ENCODE results near the gene GRID2.
"Not testable (repeated sequence)": the region's sequence is repeated elsewhere in the genome, so short reads cannot be mapped to it uniquely, and the experiment has no call there.

The GRID2 gene

GRCh38 chr4:92303621-92304027 is at the start of gene GRID2:
Gene GRID2 (plus strand): TSS chr4:92303966.
- DNase-seq (ENCODE audit: low spot score), result no peak

GRCh38 chr4:92253986-92254671 is 49.6 kb upstream of the GRID2 start:
- DNase-seq (ENCODE audit: low spot score), result no peak

GRCh38 chr4:92254767-92255442 is 48.9 kb upstream of the GRID2 start:
- no peak for DNase-seq (ENCODE audit: low spot score)

GRCh38 chr4:92255920-92256244 is 47.9 kb upstream of the GRID2 start:
- no peak for DNase-seq (ENCODE audit: low spot score)

- no peak for DNase-seq (ENCODE audit: low spot score)
These were observed 45.6 kb upstream of the GRID2 start for GRCh38 chr4:92257931-92258857.

GRCh38 chr4:92261256-92261655 is 42.5 kb upstream of the GRID2 start:
- DNase-seq (ENCODE audit: low spot score), result no peak

- no peak for DNase-seq (ENCODE audit: low spot score)
These were observed 41.4 kb upstream of the GRID2 start for GRCh38 chr4:92262371-92262770.

- DNase-seq (ENCODE audit: low spot score), result no peak
These were observed 40.8 kb upstream of the GRID2 start for GRCh38 chr4:92263010-92263409.

- DNase-seq (ENCODE audit: low spot score), result no peak
These were observed 40.2 kb upstream of the GRID2 start for GRCh38 chr4:92263575-92263974.

GRCh38 chr4:92264163-92264562 is 39.6 kb upstream of the GRID2 start:
- DNase-seq (ENCODE audit: low spot score), result no peak

- no peak for DNase-seq (ENCODE audit: low spot score)
These were observed 38.7 kb upstream of the GRID2 start for GRCh38 chr4:92265021-92265420.

GRCh38 chr4:92265798-92266197 is 38.0 kb upstream of the GRID2 start:
- no peak for DNase-seq (ENCODE audit: low spot score)

- DNase-seq (ENCODE audit: low spot score), result no peak
These were observed 37.2 kb upstream of the GRID2 start for GRCh38 chr4:92266521-92266920.

GRCh38 chr4:92268642-92269041 is 35.1 kb upstream of the GRID2 start:
- no peak for DNase-seq (ENCODE audit: low spot score)

- no peak for DNase-seq (ENCODE audit: low spot score)
These were observed 32.9 kb upstream of the GRID2 start for GRCh38 chr4:92270908-92271307.

GRCh38 chr4:92271551-92271950 is 32.2 kb upstream of the GRID2 start:
- DNase-seq (ENCODE audit: low spot score), result not testable (repeated sequence)

- not testable (repeated sequence) for DNase-seq (ENCODE audit: low spot score)
These were observed 26.5 kb upstream of the GRID2 start for GRCh38 chr4:92277057-92277881.

GRCh38 chr4:92279296-92279695 is 24.5 kb upstream of the GRID2 start:
- no peak for DNase-seq (ENCODE audit: low spot score)

GRCh38 chr4:92299152-92299551 is 4.6 kb upstream of the GRID2 start:
- no peak for DNase-seq (ENCODE audit: low spot score)

GRCh38 chr4:92304121-92304520 is 355 bp downstream of the GRID2 start:
- DNase-seq (ENCODE audit: low spot score), result no peak

GRCh38 chr4:92304606-92305005 is 840 bp downstream of the GRID2 start:
- DNase-seq (ENCODE audit: low spot score), result no peak

Data from hematopoietic multipotent progenitor cell treated with erythropoietin and hydrocortisone succinate and interleukin-3 and kit ligand, for 17 days (in vitro differentiated cells).